Colonic mucosa (tissue), 4 donors: ENCODE measurements around the gene KLK3. TPM values are rescaled to one million over a fixed set of nuclear protein-coding genes. Genes with fewer than 3 reads are reported as not detected.
A peak's percentile ranks its signal among the peaks of the same experiment; 100 is the strongest.

ENCODE experiments used
- DNase-seq: peaks from one replicate; pipeline ENCODE4 v3.0.0-alpha.2; 2020
- H3K27ac ChIP-seq: fragments of 200-600 bp; one replicate; pipeline ENCODE4 v1.8.0; 2021
- H3K27me3 ChIP-seq: fragments of 200-600 bp; one replicate; pipeline ENCODE4 v1.8.0; 2021
- H3K36me3 ChIP-seq: fragments of 200-600 bp; one replicate; pipeline ENCODE4 v1.8.0; 2021
- H3K4me1 ChIP-seq: fragments of 200-600 bp; one replicate; pipeline ENCODE4 v1.8.0; 2021; ENCODE audit warnings: mild to moderate bottlenecking
- H3K4me3 ChIP-seq: fragments of 200-600 bp; one replicate; pipeline ENCODE4 v1.8.0; 2021
- H3K9ac ChIP-seq, 2 donors: one replicate each; pipeline ENCODE4 v1.7.0; 2013; ENCODE audit warnings: control low read depth in 2 of 2, low read depth in 2 of 2, low read length in 2 of 2
- H3K9me3 ChIP-seq: fragments of 200-600 bp; one replicate; pipeline ENCODE4 v1.8.0; 2021
- intact Hi-C: fragments of 100-400 bp; cut with DNase I; formaldehyde crosslinking; loops from one replicate; pipeline ENCODE4 v1.14.1; 2022
- total RNA-seq, 2 donors: library from RNA; stranded (reverse); fragmentation: NEBNext Ultra II Directional in 1 of 2; extraction: Animal tissue kit (Norgen Biotek cat#: 25700) in 1 of 2; gene quantifications; one replicate each; pipeline ENCODE4 v1.2.1, GENCODE V29; 2021
- TF ChIP-seq, protein P1 (sequence below): fragments of 200-600 bp; IDR thresholded peaks from one replicate; pipeline ENCODE4 v1.8.0; 2022; ENCODE audit warnings: antibody characterized with exemption, mild to moderate bottlenecking
- donor health status: healthy.
- donor health status: DM: no; HTN: no; CAD: no.
- donor health status: DM: no; HTN: no; CAD: no.

The KLK3 gene
- total RNA-seq, 2 donors from 2014 or later = 2.4 to 2.5 TPM

DNA sequence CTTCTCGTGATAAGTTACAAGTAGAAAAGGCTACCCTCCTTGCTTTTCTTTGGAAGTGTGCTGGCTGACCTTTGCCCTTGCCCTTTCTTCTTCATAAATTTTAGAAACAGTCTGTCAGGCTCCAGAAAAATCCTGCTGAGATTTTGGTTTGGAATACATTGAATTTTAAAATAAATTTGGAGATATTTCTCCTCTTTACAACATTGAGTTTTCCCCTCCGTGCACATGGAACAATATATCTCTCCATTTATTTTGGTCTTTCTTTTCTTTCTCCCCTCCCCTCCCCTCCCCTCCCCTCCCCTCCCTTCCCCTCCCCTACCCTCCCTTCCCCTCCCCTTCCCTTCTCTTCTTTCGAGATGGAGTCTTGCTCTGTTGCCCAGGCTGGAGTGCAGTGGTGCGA is 47.9 kb downstream of the KLK3 start:
- intact Hi-C loops = no loop called here
- no peaks in the 10 kb centered on the region for H3K27me3 ChIP-seq

DNA sequence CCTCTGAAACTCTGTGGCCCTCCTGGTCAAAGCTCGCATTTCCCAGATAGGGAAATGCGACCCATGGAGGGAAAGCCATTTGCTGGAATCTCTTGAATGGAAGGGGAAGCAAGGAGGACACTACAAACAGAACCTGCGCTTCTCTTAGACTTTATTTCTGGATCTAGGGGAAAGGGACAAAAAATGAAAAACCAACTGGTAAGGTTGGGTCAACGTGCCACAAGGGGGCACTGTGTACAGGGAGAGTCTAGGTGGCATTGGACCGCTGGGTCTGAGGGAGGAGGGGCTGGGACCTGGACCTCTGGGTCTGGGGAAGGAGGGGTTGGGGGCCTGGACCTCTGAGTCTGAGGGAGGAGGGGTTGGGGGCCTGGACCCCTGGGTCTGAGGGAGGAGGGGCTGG is 51.5 kb downstream of the KLK3 start:
- Histone ChIP-seq H3K4me3 (no peak overlapping the region), H3K4me1 (no peaks in the 10 kb centered on the region), H3K36me3 (no peaks in the 10 kb centered on the region), H3K9ac (no peak overlapping the region), H3K27me3 (peaks cover 15% of the 10 kb centered on the region), H3K9me3 (no peaks in the 10 kb centered on the region), H3K27ac (no peak overlapping the region)
- TF ChIP-seq, protein P1, sequence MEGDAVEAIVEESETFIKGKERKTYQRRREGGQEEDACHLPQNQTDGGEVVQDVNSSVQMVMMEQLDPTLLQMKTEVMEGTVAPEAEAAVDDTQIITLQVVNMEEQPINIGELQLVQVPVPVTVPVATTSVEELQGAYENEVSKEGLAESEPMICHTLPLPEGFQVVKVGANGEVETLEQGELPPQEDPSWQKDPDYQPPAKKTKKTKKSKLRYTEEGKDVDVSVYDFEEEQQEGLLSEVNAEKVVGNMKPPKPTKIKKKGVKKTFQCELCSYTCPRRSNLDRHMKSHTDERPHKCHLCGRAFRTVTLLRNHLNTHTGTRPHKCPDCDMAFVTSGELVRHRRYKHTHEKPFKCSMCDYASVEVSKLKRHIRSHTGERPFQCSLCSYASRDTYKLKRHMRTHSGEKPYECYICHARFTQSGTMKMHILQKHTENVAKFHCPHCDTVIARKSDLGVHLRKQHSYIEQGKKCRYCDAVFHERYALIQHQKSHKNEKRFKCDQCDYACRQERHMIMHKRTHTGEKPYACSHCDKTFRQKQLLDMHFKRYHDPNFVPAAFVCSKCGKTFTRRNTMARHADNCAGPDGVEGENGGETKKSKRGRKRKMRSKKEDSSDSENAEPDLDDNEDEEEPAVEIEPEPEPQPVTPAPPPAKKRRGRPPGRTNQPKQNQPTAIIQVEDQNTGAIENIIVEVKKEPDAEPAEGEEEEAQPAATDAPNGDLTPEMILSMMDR = no peak
- intact Hi-C loops = no loop called here
- DNase-seq = peak; percentile 32

More for the DNA sequence above, 47.9 kb downstream of the KLK3 start:
- Histone ChIP-seq H3K4me3 (no peak overlapping the region), H3K27ac (no peak overlapping the region), H3K36me3 (no peaks in the 10 kb centered on the region), H3K9ac (no peak overlapping the region), H3K4me1 (no peaks in the 10 kb centered on the region), H3K9me3 (no peaks in the 10 kb centered on the region)
- TF ChIP-seq, protein P1 = no peak
- DNase-seq = no peak

DNA sequence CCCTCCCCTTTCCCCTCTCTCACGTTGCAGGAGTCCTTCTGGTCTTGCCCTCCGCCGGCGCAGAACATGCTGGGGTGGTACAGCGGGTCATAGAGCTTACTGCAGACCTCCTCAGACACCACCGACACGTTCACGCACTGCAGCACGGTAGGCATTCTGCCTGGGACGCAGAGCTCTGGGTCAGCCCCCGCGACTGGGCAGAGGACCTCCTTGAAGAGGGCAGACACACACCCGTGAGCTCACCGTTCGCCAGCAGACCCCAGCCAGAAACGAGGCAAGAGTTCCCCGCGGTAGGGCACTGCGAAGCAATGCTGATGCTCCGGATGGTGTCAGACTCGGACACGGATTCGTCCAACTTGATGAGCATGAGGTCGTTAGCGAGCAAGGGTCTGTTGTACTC is 53.6 kb downstream of the KLK3 start:
- Histone ChIP-seq H3K4me3 (no peak overlapping the region), H3K27me3 (peaks cover 29% of the 10 kb centered on the region)

DNA sequence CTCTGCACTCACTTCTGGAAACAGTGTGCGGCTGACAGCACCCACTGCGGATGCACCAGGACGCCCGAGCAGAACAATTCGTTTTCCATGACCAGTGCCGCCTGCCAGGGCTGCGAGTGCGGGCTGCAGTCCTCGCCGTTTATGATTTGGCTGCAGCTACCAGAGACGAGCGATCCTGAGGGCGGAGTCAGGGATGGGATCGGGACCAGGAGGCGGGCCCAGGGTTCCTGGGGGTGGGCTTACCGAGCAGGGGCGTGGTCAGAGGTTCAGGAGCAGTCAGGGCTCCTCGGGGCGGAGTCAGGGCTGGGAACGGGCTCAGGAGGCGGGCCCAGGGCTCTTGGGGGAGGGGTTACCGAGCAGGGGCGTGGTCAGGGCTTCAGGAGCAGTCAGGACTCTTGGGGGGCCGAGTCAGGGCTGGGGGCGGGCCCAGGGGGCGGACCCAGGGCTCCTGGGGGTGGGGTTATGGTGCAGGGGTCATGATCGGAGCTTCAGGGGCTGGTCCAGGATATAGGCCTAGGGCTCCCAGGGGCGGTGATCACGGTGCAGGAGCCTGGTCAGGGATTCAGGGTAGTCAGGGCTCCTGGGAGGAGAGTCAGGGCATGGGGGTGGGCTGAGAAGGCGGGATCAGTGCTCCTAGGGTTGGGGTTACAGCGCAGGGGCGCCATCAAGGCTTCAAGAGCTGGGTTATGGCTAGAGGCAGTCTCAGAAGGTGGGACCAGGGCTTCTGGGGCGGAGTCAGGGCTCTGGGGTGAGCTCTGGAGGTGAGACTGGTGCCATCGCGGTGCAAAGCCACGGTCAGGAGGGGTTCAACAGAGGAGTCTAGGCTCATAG is 54.7 kb downstream of the KLK3 start:
- no peaks in the 10 kb centered on the region for H3K4me1 ChIP-seq
- H3K9ac ChIP-seq = no peak overlapping the region
- H3K9me3 ChIP-seq = no peaks in the 10 kb centered on the region
- peaks cover 29% of the 10 kb centered on the region for H3K27me3 ChIP-seq
- TF ChIP-seq, protein P1 = no peak
- no peaks in the 10 kb centered on the region for H3K36me3 ChIP-seq
- no peak overlapping the region for H3K27ac ChIP-seq
- intact Hi-C loops = no loop called here
- H3K4me3 ChIP-seq = no peak overlapping the region
- peak; percentile 90 for DNase-seq

More for the DNA sequence above, 53.6 kb downstream of the KLK3 start:
- H3K9me3 ChIP-seq = no peaks in the 10 kb centered on the region
- no peaks in the 10 kb centered on the region for H3K36me3 ChIP-seq
- H3K27ac ChIP-seq = no peak overlapping the region
- intact Hi-C loops = no loop called here
- H3K9ac ChIP-seq = no peak overlapping the region
- DNase-seq = no peak
- H3K4me1 ChIP-seq = no peaks in the 10 kb centered on the region
- TF ChIP-seq, protein P1 = no peak

Other genes with a start within 250 kb of the KLK3 start
- gene SYT3, start 215.0 kb upstream of the KLK3 start, total RNA-seq = under 1 TPM in 1 of 2 donors, not detected in 1; 0.13 TPM
- not detected for gene C19orf81, start 205.5 kb upstream of the KLK3 start, total RNA-seq
- under 1 TPM; 0.22 to 0.29 TPM for gene SHANK1, start 135.1 kb upstream of the KLK3 start, total RNA-seq
- 1 to 10 TPM; 4.5 to 5.1 TPM for gene CLEC11A, start 131.6 kb upstream of the KLK3 start, total RNA-seq
- gene GPR32, start 84.5 kb upstream of the KLK3 start, total RNA-seq = not detected
- not detected for gene ACP4, start 64.5 kb upstream of the KLK3 start, total RNA-seq
- gene KLK1, start 31.1 kb upstream of the KLK3 start, total RNA-seq = 100 to 1,000 TPM; 104 to 130 TPM
- gene KLK15, start 21.3 kb upstream of the KLK3 start, total RNA-seq = 1 to 10 TPM; 2.9 to 3.6 TPM
- gene KLK2, start 18.5 kb downstream of the KLK3 start, total RNA-seq = not detected
- gene KLK4, start 56.5 kb downstream of the KLK3 start, total RNA-seq = 1 to 10 TPM; 1.2 to 2.0 TPM
- not detected for gene KLK5, start 98.1 kb downstream of the KLK3 start, total RNA-seq
- gene KLK6, start 114.7 kb downstream of the KLK3 start, total RNA-seq = not detected
- not detected for gene KLK7, start 129.0 kb downstream of the KLK3 start, total RNA-seq
- not detected for gene KLK8, start 146.7 kb downstream of the KLK3 start, total RNA-seq
- gene KLK10, start 164.8 kb downstream of the KLK3 start, total RNA-seq = 1 to 10 TPM in 1 of 2 donors, under 1 TPM in 1; 0.40 to 1.1 TPM
- gene KLK11, start 171.7 kb downstream of the KLK3 start, total RNA-seq = under 1 TPM; 0.88 to 0.94 TPM
- gene KLK12, start 180.1 kb downstream of the KLK3 start, total RNA-seq = 1 to 10 TPM in 1 of 2 donors, under 1 TPM in 1; 0.64 to 1.4 TPM
- not detected for gene KLK13, start 210.2 kb downstream of the KLK3 start, total RNA-seq
- under 1 TPM in 1 of 2 donors, not detected in 1; 0.52 TPM for gene KLK14, start 228.0 kb downstream of the KLK3 start, total RNA-seq